ENCODE data around the gene CPA4. TPM values are rescaled to one million over a fixed set of nuclear protein-coding genes. Genes with fewer than 3 reads are reported as not detected.

Gene CPA4
- total and polyA plus RNA-seq, 4 donors = 0.03 to 0.05 TPM; not detected in 2

GRCh38 chr7:130279286-130279685, 13.7 kb upstream of the CPA4 start:
- TF ChIP-seq RXRA (IDR thresholded peaks at IDR 0.05) (no peak), REST (IDR thresholded peaks at IDR 0.05) (no peak), CTCF (IDR thresholded peaks at IDR 0.05; ENCODE audit: low read depth, low read length, missing input control) (no peak), ATF3 (IDR thresholded peaks at IDR 0.05) (no peak), NR2F2 (IDR thresholded peaks at IDR 0.05) (no peak), ZBTB33 (IDR thresholded peaks at IDR 0.05) (no peak), MAX (IDR thresholded peaks at IDR 0.05) (no peak), FOXA2 (IDR thresholded peaks at IDR 0.05) (no peak), HNF4G (IDR thresholded peaks at IDR 0.05) (no peak), HNF4A (conservative IDR thresholded peaks at IDR 0.05) (no peak), SP1 (IDR thresholded peaks at IDR 0.05) (no peak), GABPA (IDR thresholded peaks at IDR 0.05 in 1 of 2, conservative IDR thresholded peaks at IDR 0.05 in 1 of 2) (no peak), RAD21 (IDR thresholded peaks at IDR 0.05) (no peak), JUND (IDR thresholded peaks at IDR 0.05) (no peak), EGR1 (IDR thresholded peaks at IDR 0.05; ENCODE audit: low read depth in 2 of 2) (no peak), FOXA1 (IDR thresholded peaks at IDR 0.05) (no peak), YY1 (IDR thresholded peaks at IDR 0.05) (no peak), TAF1 (conservative IDR thresholded peaks at IDR 0.05) (no peak)
- H3K4me1 ChIP-seq (ENCODE audit: control insufficient read depth in 4 of 4, insufficient read depth in 4 of 4, low read length in 3 of 4) = no peaks in the 10 kb centered on the region
- no peak overlapping the region for H3K9ac ChIP-seq (ENCODE audit: low read depth in 1 of 2, low read length in 2 of 2)
- H3K27ac ChIP-seq (ENCODE audit: low read depth in 1 of 2, low read length in 2 of 2) = no peak overlapping the region
- no peaks in the 10 kb centered on the region for H3K36me3 ChIP-seq (ENCODE audit: control insufficient read depth in 4 of 4, insufficient read depth in 3 of 4, low read depth in 1 of 4, low read length in 3 of 4)
- 87% methylated on average over 2 of the region's 2 CpGs for WGBS
- H3K27me3 ChIP-seq (ENCODE audit: control insufficient read depth in 4 of 4, insufficient read depth in 4 of 4, low read length in 3 of 4) = peaks cover 0 to 11% (median 4%) of the 10 kb centered on the region in 4 donors
- no peak for DNase-seq (ENCODE audit: low spot score)
- H3K9me3 ChIP-seq (ENCODE audit: control insufficient read depth in 4 of 4, low read length in 3 of 4) = peaks cover 0 to 3% (median 1%) of the 10 kb centered on the region in 4 donors
- H3K4me3 ChIP-seq (ENCODE audit: low read depth in 1 of 3, low read length in 3 of 3) = no peak overlapping the region

Measured in liver (tissue), 9 donors.